Peyer's patch (tissue), 4 donors: ENCODE data around the gene ZNF484. TPM values are rescaled to one million over a fixed set of nuclear protein-coding genes. Genes with fewer than 3 reads are reported as not detected.
"Not testable (repeated sequence)": the region's sequence is repeated elsewhere in the genome, so short reads cannot be mapped to it uniquely, and the experiment has no call there.

ENCODE experiments used
- DNase-seq, 3 donors: peaks; one replicate each; pipeline ENCODE4 v3.0.0-alpha.2; 2017 to 2019
- H3K27ac ChIP-seq, 4 donors: fragments of 200-600 bp; sonication (generic); one replicate each; pipeline ENCODE4 v1.5.1; 2016 to 2019
- H3K27me3 ChIP-seq, 2 donors: fragments of 200-600 bp; sonication (generic); one replicate each; pipeline ENCODE4 v1.5.1; 2019
- H3K36me3 ChIP-seq, 3 donors: fragments of 200-600 bp; sonication (generic); one replicate each; pipeline ENCODE4 v1.5.1; 2016 to 2019
- H3K4me1 ChIP-seq, 4 donors: fragments of 200-600 bp; sonication (generic); one replicate each; pipeline ENCODE4 v1.5.1; 2016 to 2019
- H3K4me3 ChIP-seq, 4 donors: fragments of 200-600 bp; sonication (generic); 1 replicate in 3 of 4; 2 replicates in 1 of 4; pipeline ENCODE4 v1.5.1; 2016 to 2019; ENCODE audit warnings: mild to moderate bottlenecking in 1 of 4
- H3K9me3 ChIP-seq, 4 donors: fragments of 200-600 bp; sonication (generic); one replicate each; pipeline ENCODE4 v1.5.1; 2016 to 2019; ENCODE audit warnings: mild to moderate bottlenecking in 1 of 4
- POLR2A ChIP-seq, 2 donors: fragments of 450-650 bp; IDR thresholded peaks; one replicate each; pipeline ENCODE4 v1.5.1; 2017; ENCODE audit warnings: antibody characterized with exemption in 2 of 2, mild to moderate bottlenecking in 2 of 2, moderate library complexity in 2 of 2
- total RNA-seq, 4 donors: library from RNA; depleted of rRNA; stranded (reverse); fragments of >200 nt; gene quantifications; one replicate each; pipeline ENCODE4 v1.1.0, GENCODE V29; 2016
- TF ChIP-seq, protein P1 (sequence below), 6 experiments: fragments of 450-650 bp in 4 of 6; fragments of 200-600 bp in 2 of 6; sonication (generic) in 1 of 6; IDR thresholded peaks; one replicate each; pipeline ENCODE4 v1.5.1; 2017 to 2019; ENCODE audit warnings: antibody characterized with exemption in 6 of 6, mild to moderate bottlenecking in 3 of 6, moderate library complexity in 1 of 6

The ZNF484 gene
- total RNA-seq, 4 donors from 2014 or later = 9.8 to 23.9 (median 9.9) TPM

DNA sequence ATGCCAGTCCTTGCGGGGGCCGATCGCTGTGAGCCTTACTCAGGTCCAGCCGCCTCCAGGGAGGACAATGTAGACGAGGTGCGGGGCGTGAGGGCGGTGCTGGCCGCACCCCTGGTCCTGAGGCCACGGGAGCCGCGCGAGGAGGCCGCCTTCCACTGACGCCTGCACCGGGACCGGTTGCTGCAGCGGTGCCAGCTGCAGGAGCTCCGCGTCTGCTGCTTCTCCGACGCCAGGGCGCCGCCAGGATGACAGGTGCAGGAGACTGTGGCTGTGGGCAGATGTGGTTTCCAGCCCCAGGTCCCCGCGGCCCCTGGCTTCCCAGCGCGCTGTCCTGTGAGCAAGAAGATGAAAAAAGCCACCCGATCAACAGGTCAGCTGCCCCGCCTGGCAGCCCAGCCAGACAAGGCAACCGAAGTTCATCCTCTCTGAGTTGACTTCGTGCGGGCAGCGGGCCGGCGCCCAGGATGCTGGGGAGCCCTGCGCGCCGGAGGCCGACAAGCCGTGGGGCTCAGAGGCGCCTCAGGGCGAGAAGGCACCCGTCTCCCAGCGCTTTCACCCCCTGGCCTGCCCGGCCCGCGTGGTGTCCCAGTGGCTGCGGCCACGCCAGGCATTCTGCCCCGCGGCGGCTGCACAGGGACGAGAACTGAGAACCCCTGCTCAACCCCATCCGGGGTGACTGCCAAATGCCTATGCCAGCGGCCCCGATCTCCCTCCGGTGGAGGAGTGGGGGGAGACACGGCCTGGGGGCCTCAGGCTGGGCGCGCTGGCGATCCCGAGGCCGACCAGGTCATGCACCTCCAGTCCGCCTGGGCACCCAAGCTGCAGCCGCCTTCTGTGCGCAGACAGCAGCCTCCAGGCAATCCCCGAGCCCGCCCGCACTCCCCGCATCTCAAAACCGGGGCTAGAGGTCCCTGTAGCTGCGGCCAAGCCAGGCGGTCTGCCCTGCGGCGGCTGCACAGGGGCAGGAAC, 69.8 kb downstream of the ZNF484 start:
- Histone ChIP-seq H3K4me1 (peaks cover 0 to 27% (median 12%) of the 10 kb centered on the region in 4 donors), H3K4me3 (peak overlapping the region; percentile 11 to 42 (median 40)), H3K36me3 (no peaks in the 10 kb centered on the region), H3K9me3 (no peaks in the 10 kb centered on the region), H3K27ac (no peak overlapping the region), H3K27me3 (peaks cover 0 to 41% of the 10 kb centered on the region in 2 donors)
- DNase-seq = peak in 1 of 3 donors; percentile 21
- no peak for TF ChIP-seq POLR2A (IDR thresholded peaks at IDR 0.05)
- TF ChIP-seq, protein P1, sequence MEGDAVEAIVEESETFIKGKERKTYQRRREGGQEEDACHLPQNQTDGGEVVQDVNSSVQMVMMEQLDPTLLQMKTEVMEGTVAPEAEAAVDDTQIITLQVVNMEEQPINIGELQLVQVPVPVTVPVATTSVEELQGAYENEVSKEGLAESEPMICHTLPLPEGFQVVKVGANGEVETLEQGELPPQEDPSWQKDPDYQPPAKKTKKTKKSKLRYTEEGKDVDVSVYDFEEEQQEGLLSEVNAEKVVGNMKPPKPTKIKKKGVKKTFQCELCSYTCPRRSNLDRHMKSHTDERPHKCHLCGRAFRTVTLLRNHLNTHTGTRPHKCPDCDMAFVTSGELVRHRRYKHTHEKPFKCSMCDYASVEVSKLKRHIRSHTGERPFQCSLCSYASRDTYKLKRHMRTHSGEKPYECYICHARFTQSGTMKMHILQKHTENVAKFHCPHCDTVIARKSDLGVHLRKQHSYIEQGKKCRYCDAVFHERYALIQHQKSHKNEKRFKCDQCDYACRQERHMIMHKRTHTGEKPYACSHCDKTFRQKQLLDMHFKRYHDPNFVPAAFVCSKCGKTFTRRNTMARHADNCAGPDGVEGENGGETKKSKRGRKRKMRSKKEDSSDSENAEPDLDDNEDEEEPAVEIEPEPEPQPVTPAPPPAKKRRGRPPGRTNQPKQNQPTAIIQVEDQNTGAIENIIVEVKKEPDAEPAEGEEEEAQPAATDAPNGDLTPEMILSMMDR (IDR thresholded peaks at IDR 0.05) = no peak

DNA sequence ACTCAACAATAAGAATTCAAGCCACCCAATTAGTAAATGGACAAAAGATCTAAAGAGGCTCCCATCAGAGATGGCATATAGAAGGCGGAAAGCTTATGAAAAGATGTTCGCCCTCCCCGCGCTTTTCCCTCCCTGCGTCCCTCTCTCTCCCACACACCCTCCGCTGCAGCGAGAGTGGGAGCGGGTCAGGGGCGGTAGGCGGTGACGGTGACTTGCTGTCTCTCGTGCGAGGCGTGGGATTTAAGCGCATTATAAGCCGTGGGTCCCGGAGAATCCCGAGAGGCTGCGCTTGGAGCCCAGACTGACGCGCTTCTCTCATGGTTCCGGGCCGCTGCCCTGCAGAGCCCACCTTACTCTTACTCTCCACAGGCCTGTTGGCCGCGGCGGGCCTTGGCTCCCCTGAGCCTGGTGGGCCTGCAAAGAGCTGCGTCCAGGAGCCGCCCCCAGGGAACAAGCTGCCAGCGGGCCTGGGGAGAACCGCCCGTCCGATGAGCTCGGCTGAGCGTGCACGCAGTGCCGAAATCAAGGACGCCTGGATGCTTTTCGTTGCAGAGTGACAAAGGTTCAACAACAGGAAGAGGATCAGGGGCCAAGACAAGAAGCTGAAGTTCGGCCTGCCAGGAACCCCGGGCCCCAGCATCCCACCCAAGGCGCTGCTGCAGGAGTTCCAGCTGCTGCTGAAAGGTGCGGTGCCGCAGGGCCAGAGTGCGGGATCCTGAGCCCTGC, 70.6 kb downstream of the ZNF484 start:
- peak overlapping the region in 1 of 4 donors; percentile 42 for H3K4me3 ChIP-seq
- H3K36me3 ChIP-seq = no peaks in the 10 kb centered on the region
- H3K4me1 ChIP-seq = peaks cover 0 to 27% (median 12%) of the 10 kb centered on the region in 4 donors
- peaks cover 0 to 41% of the 10 kb centered on the region in 2 donors for H3K27me3 ChIP-seq
- TF ChIP-seq POLR2A (IDR thresholded peaks at IDR 0.05) = no peak
- TF ChIP-seq, protein P1 (IDR thresholded peaks at IDR 0.05) = no peak
- no peaks in the 10 kb centered on the region for H3K9me3 ChIP-seq
- no peak overlapping the region for H3K27ac ChIP-seq
- no peak for DNase-seq

DNA sequence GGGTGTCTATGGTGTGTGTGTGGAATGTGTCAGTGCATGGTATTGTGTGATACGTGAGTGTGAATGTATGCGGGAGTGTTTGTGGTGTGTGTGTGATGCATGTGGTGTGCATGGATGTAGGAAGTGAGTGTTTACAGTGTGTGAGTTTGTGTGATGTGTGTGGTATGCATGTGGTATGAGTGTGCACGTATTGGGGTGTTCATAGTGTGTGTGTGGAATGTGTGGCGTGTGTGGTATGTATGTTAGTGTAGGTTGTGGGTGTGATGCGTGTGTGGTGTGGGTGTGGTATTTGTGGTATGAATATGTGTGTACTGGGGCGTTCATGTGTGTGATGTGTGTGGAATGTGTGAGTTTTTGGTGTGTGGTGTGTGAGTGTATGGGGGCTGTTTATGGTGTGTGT, 73.1 kb downstream of the ZNF484 start:
- Histone ChIP-seq H3K27me3 (peaks cover 0 to 37% of the 10 kb centered on the region in 2 donors), H3K36me3 (no peaks in the 10 kb centered on the region), H3K4me1 (peaks cover 0 to 25% (median 12%) of the 10 kb centered on the region in 4 donors), H3K4me3 (no peak overlapping the region), H3K9me3 (no peaks in the 10 kb centered on the region), H3K27ac (no peak overlapping the region)
- TF ChIP-seq, protein P1 (IDR thresholded peaks at IDR 0.05) = no peak
- TF ChIP-seq POLR2A (IDR thresholded peaks at IDR 0.05) = no peak
- no peak for DNase-seq

DNA sequence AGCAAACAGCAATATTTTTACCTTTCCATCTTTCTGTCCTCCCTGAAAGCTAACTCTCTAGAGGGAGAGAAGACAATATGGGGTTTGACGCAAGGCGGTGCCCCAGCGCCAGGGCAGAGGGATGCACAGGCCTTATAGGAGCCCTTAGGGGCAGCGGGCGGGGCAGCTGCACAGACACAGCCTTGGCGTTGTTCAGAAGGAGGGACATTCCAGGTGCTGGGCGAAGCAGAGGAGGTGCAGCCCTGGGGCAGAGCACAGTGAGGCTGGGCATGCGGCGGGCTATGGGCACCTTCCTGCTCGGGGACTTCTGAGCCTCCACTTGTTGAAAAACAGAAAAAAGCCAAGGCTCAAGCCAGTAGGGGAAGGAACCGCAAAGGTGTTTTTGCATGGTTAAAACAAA, 79.5 kb downstream of the ZNF484 start:
- DNase-seq = no peak
- no peaks in the 10 kb centered on the region for H3K36me3 ChIP-seq
- no peak for TF ChIP-seq POLR2A (IDR thresholded peaks at IDR 0.05)
- TF ChIP-seq, protein P1 (IDR thresholded peaks at IDR 0.05) = no peak
- H3K4me3 ChIP-seq = no peak overlapping the region
- H3K4me1 ChIP-seq = no peaks in the 10 kb centered on the region
- H3K27me3 ChIP-seq = no peaks in the 10 kb centered on the region
- no peaks in the 10 kb centered on the region for H3K9me3 ChIP-seq
- no peak overlapping the region for H3K27ac ChIP-seq

DNA sequence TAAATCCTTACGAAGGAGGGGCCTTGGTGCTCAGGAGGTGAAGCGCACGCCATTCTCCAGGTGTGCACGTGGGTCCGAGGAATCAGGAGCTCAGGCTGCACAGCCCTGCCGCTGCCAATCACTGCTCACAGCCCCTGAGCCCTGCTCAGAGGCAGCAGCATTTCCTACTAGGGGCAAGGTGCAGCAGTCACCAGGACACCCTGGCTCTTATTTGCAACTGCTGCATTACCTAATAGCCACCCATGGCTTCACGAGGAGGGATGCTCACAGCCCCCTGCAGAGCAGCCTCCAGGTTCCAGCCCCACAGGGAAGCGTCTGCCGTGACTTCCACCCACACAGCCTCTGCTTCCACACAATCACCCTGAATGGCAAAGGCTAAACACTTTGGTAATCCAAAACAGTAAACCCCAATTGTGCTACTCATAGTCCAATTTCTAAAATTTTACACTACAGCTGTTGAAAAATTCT, 81.5 kb downstream of the ZNF484 start:
- not testable (repeated sequence) for DNase-seq, H3K27ac ChIP-seq, H3K36me3 ChIP-seq, H3K4me1 ChIP-seq, H3K4me3 ChIP-seq, H3K27me3 ChIP-seq, H3K9me3 ChIP-seq
